ENCODE results near the gene DCUN1D2. TPM values are rescaled to one million over a fixed set of nuclear protein-coding genes. Genes with fewer than 3 reads are reported as not detected.

DCUN1D2 gene
- total RNA-seq, 6 experiments from 2014 or later: 6.1 to 11.7 (median 9.3) TPM

GRCh38 chr13:113479179-113479578 lies 11.3 kb downstream of the DCUN1D2 start:
- Histone ChIP-seq H3K36me3 (peaks cover 0 to 15% (median 1%) of the 10 kb centered on the region in 4 donors), H3K27ac (no peak overlapping the region), H3K27me3 (no peaks in the 10 kb centered on the region), H3K9me3 (no peaks in the 10 kb centered on the region), H3K4me3 (no peak overlapping the region), H3K4me1 (no peaks in the 10 kb centered on the region)
- TF ChIP-seq, protein P1, sequence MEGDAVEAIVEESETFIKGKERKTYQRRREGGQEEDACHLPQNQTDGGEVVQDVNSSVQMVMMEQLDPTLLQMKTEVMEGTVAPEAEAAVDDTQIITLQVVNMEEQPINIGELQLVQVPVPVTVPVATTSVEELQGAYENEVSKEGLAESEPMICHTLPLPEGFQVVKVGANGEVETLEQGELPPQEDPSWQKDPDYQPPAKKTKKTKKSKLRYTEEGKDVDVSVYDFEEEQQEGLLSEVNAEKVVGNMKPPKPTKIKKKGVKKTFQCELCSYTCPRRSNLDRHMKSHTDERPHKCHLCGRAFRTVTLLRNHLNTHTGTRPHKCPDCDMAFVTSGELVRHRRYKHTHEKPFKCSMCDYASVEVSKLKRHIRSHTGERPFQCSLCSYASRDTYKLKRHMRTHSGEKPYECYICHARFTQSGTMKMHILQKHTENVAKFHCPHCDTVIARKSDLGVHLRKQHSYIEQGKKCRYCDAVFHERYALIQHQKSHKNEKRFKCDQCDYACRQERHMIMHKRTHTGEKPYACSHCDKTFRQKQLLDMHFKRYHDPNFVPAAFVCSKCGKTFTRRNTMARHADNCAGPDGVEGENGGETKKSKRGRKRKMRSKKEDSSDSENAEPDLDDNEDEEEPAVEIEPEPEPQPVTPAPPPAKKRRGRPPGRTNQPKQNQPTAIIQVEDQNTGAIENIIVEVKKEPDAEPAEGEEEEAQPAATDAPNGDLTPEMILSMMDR (IDR thresholded peaks at IDR 0.05): no peak
- ATAC-seq: no peak
- 99% methylated on average over 4 of the region's 4 CpGs for WGBS (ENCODE audit: insufficient coverage, low coverage, low lambda C conversion rate, missing lambda C conversion rate)
- no peak for DNase-seq
- intact Hi-C loops (cut with DNase I): no loop called here

DNA sequence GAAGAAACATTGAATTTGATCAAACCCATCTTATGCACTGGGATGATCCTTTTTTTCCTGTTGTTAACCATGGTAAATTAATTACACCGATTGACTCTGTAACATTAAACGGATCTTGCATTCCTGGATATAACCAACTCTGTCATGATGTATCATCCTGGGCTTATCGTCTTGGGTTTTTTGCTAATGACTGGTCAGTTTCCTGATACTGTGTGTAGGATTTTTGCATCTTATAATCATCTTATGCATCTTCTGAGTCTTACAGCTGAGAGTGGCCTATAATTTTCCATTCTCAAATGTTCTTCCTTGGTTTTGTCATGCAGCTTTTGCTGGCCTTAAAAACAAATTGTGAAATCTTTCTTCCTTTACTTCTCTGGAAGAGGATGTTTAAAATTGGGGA lies 12.8 kb downstream of the DCUN1D2 start:
- no peak for TF ChIP-seq POLR2A (IDR thresholded peaks at IDR 0.05)
- TF ChIP-seq, protein P1 (IDR thresholded peaks at IDR 0.05): no peak
- peaks cover 0 to 18% (median 1%) of the 10 kb centered on the region in 4 donors for H3K36me3 ChIP-seq
- WGBS (ENCODE audit: insufficient coverage, low coverage, low lambda C conversion rate, missing lambda C conversion rate): 94% methylated on average over 3 of the region's 3 CpGs

GRCh38 chr13:113476811-113477210 lies 13.7 kb downstream of the DCUN1D2 start:
- Histone ChIP-seq H3K27me3 (no peaks in the 10 kb centered on the region), H3K9me3 (no peaks in the 10 kb centered on the region), H3K4me1 (no peaks in the 10 kb centered on the region), H3K27ac (no peak overlapping the region), H3K4me3 (no peak overlapping the region), H3K36me3 (peaks cover 0 to 18% (median 1%) of the 10 kb centered on the region in 4 donors)
- ATAC-seq (no peak), DNase-seq (no peak)
- WGBS (ENCODE audit: insufficient coverage, low coverage, low lambda C conversion rate, missing lambda C conversion rate): 96% methylated on average over 7 of the region's 7 CpGs
- TF ChIP-seq, protein P1 (IDR thresholded peaks at IDR 0.05): no peak
- no peak for TF ChIP-seq POLR2A (IDR thresholded peaks at IDR 0.05)
- intact Hi-C loops (cut with DNase I): no loop called here

More for the DNA sequence above, 12.8 kb downstream of the DCUN1D2 start:
- intact Hi-C loops (cut with DNase I): no loop called here
- H3K9me3 ChIP-seq: no peaks in the 10 kb centered on the region
- no peak overlapping the region for H3K4me3 ChIP-seq
- H3K4me1 ChIP-seq: no peaks in the 10 kb centered on the region
- DNase-seq (no peak), ATAC-seq (no peak)
- no peaks in the 10 kb centered on the region for H3K27me3 ChIP-seq
- H3K27ac ChIP-seq: no peak overlapping the region

DNA sequence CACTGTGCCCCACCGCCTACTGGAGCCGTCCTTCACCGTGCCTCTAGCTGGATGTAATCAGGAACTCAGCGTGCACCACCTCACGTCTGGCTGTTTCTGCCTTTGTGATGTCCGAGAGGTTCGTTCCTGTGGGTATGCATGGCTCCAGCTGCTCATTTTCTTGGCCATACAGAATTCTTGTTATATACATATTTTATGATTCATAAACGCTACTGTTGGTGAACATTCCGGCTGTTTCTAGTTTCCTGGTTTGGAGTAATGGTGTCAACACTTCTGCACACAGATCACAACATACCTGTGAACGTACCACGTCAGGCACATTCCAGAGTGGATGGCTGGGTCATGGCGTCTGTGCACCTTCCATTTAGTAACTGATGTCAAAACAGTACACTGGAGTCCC lies 14.6 kb downstream of the DCUN1D2 start:
- H3K4me1 ChIP-seq: no peaks in the 10 kb centered on the region
- H3K27me3 ChIP-seq: no peaks in the 10 kb centered on the region
- DNase-seq (no peak), ATAC-seq (no peak)
- H3K4me3 ChIP-seq: no peak overlapping the region
- WGBS (ENCODE audit: insufficient coverage, low coverage, low lambda C conversion rate, missing lambda C conversion rate): 100% methylated on average over 6 of the region's 12 CpGs
- no peak overlapping the region for H3K27ac ChIP-seq
- TF ChIP-seq POLR2A (IDR thresholded peaks at IDR 0.05): no peak
- TF ChIP-seq, protein P1 (IDR thresholded peaks at IDR 0.05): no peak
- peaks cover 0 to 18% (median 1%) of the 10 kb centered on the region in 4 donors for H3K36me3 ChIP-seq
- intact Hi-C loops (cut with DNase I): no loop called here
- no peaks in the 10 kb centered on the region for H3K9me3 ChIP-seq

- Histone ChIP-seq H3K9me3 (no peaks in the 10 kb centered on the region), H3K4me1 (no peaks in the 10 kb centered on the region), H3K4me3 (no peak overlapping the region), H3K27me3 (no peaks in the 10 kb centered on the region), H3K27ac (no peak overlapping the region), H3K36me3 (peaks cover 0 to 18% (median 1%) of the 10 kb centered on the region in 4 donors)
- 75% methylated on average over 4 of the region's 11 CpGs for WGBS (ENCODE audit: insufficient coverage, low coverage, low lambda C conversion rate, missing lambda C conversion rate)
- TF ChIP-seq, protein P1 (IDR thresholded peaks at IDR 0.05): no peak
- TF ChIP-seq POLR2A (IDR thresholded peaks at IDR 0.05): no peak
- ATAC-seq (no peak), DNase-seq (no peak)
- intact Hi-C loops (cut with DNase I): no loop called here
Measured at GRCh38 chr13:113475280-113475679, 15.2 kb downstream of the DCUN1D2 start.

Data from right lobe of liver (tissue), 6 donors.